RWPE2 (cell line): Measurements from ENCODE around the gene GAPDH.
"Not testable (repeated sequence)": the region's sequence is repeated elsewhere in the genome, so short reads cannot be mapped to it uniquely, and the experiment has no call there.

Experiments used
- ATAC-seq: fragments of 200-7000 bp; cut with Tn5 transposase; 3 replicates; pipeline ENCODE4 v1.9.1; 2021; ENCODE audit warnings: low read depth
- DNase-seq: peaks from one replicate; pipeline ENCODE4 v3.0.0-alpha.2; 2020; ENCODE audit warnings: low spot score
- H3K27ac ChIP-seq: fragments of 450-650 bp; 2 replicates; pipeline ENCODE4 v1.5.1; 2017; ENCODE audit warnings: mild to moderate bottlenecking; ENCODE audit not compliant: poor library complexity, severe bottlenecking
- H3K27me3 ChIP-seq: fragments of 250-450 bp; sonication (Bioruptor Pico); 2 replicates; pipeline ENCODE4 v1.5.1; 2021; ENCODE audit warnings: mild to moderate bottlenecking, moderate library complexity; ENCODE audit not compliant: insufficient read depth, poor library complexity, severe bottlenecking
- H3K36me3 ChIP-seq: fragments of 250-450 bp; sonication (Bioruptor Pico); 2 replicates; pipeline ENCODE4 v1.5.1; 2020; ENCODE audit warnings: low read depth, mild to moderate bottlenecking, moderate library complexity
- H3K4me1 ChIP-seq: fragments of 250-450 bp; sonication (Bioruptor Pico); 2 replicates; pipeline ENCODE4 v1.5.1; 2021; ENCODE audit warnings: mild to moderate bottlenecking, moderate library complexity; ENCODE audit not compliant: insufficient read depth, poor library complexity, severe bottlenecking
- H3K4me3 ChIP-seq: fragments of 250-450 bp; sonication (Bioruptor Pico); 2 replicates; pipeline ENCODE4 v1.5.1; 2021; ENCODE audit warnings: mild to moderate bottlenecking, moderate library complexity; ENCODE audit not compliant: severe bottlenecking
- H3K9me3 ChIP-seq: fragments of 250-450 bp; sonication (Bioruptor Pico); 2 replicates; pipeline ENCODE4 v1.5.1; 2021; ENCODE audit warnings: mild to moderate bottlenecking, moderate library complexity; ENCODE audit not compliant: severe bottlenecking
- TF ChIP-seq, protein P1 (sequence below): fragments of 450-650 bp; IDR thresholded peaks from one replicate; pipeline ENCODE4 v1.5.1; 2017; ENCODE audit warnings: mild to moderate bottlenecking, moderate library complexity; ENCODE audit not compliant: poor library complexity, severe bottlenecking

Gene GAPDH

GRCh38 chr12:6552140-6552551, 17.8 kb downstream of the GAPDH start:
- peak overlapping the region; percentile 49 for H3K27ac ChIP-seq
- H3K4me1 ChIP-seq, result peaks cover 35% of the 10 kb centered on the region
- no peaks in the 10 kb centered on the region for H3K9me3 ChIP-seq
- H3K27me3 ChIP-seq, result no peaks in the 10 kb centered on the region
- DNase-seq (no peak), ATAC-seq (peak; percentile 18; the same call in 1 of the 3 replicates)
- TF ChIP-seq, protein P1, sequence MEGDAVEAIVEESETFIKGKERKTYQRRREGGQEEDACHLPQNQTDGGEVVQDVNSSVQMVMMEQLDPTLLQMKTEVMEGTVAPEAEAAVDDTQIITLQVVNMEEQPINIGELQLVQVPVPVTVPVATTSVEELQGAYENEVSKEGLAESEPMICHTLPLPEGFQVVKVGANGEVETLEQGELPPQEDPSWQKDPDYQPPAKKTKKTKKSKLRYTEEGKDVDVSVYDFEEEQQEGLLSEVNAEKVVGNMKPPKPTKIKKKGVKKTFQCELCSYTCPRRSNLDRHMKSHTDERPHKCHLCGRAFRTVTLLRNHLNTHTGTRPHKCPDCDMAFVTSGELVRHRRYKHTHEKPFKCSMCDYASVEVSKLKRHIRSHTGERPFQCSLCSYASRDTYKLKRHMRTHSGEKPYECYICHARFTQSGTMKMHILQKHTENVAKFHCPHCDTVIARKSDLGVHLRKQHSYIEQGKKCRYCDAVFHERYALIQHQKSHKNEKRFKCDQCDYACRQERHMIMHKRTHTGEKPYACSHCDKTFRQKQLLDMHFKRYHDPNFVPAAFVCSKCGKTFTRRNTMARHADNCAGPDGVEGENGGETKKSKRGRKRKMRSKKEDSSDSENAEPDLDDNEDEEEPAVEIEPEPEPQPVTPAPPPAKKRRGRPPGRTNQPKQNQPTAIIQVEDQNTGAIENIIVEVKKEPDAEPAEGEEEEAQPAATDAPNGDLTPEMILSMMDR, result no peak
- no peak overlapping the region for H3K4me3 ChIP-seq
- H3K36me3 ChIP-seq, result peaks cover 13% of the 10 kb centered on the region

DNA sequence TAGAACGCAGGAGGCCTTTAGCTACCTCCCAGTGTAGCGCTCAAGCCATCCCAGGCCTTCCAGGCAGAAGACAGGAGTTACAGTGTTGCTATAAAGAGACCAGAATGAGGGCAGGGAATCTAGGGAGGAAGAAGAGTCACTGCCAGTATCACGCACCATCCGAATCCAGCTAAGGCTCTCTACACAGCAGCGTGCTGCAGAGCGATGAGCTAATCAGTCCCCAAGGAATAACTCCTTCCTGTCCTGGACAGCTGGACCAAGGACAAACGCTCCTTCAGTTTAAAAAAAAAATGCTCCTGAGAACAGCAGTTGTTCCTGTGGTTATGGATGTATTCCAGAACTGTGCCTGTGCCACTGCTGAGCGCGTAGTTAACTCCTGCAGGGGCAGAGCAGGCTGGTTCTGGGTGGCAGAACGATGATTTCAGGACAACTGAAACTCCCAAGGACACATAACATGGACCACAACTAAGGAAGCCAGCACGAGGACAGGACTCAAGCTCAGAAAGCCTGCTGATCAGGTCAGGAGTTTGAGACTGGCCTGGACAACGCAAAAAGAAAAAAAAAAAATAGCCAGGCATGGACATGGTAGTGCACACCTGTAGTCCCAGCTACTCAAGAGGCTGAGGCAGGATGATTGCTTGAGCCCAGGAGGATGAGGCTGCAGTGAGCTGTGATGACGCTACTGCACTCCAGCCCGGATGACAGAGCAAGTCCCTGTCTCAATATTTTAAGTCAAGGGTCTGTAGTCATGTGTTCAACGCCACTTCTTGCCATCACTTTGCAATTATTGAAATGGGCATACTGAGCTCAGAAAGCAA, 18.9 kb downstream of the GAPDH start:
- no peak for DNase-seq
- Histone ChIP-seq H3K4me1 (peaks cover 24% of the 10 kb centered on the region), H3K27ac (no peak overlapping the region), H3K36me3 (peaks cover 20% of the 10 kb centered on the region), H3K27me3 (no peaks in the 10 kb centered on the region), H3K9me3 (no peaks in the 10 kb centered on the region), H3K4me3 (no peak overlapping the region)
- no peak for ATAC-seq
- TF ChIP-seq, protein P1, result no peak

DNA sequence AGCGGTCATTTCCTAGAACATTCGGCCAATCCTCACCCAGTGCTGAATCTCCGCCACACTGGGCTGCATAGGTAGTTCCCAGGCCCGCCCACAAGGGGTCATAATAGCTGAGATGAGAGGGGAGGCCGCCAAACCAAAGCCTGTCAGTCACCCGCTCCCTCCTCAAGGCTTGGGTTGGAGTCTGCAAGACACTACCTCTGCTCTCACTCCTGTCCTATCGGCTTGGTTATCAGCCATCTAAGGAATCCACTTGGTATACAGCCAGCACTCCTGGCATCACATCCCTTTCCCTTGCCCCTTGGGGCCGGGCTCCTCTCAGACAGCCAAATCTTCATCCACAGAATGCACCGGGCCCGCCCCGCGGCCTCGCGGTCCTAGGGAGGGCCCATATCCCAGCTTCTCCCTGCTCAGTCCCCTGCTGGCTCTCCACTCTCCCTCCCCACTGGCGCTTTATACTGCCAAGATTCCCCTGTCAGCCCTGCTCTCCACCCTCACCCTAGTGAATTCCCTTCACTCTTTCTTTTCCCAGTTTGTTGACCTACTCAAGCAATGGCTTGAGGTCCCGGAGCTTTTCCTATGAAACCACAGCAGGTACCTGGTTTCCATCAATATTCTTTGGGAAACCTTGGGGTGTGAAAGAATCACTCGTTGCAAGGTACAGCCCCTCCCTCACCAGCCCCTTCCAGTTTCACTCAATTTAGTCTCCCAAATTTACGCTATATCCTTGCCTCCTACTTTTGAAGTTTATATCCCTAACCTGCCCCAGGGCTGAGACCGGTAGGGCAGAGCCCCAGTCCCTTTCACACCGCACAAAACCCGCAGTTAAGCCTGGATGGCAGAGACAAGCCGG, 20.1 kb downstream of the GAPDH start:
- Histone ChIP-seq H3K27ac (no peak overlapping the region), H3K4me1 (peaks cover 13% of the 10 kb centered on the region), H3K4me3 (no peak overlapping the region), H3K36me3 (peaks cover 31% of the 10 kb centered on the region), H3K27me3 (no peaks in the 10 kb centered on the region), H3K9me3 (no peaks in the 10 kb centered on the region)
- no peak for DNase-seq
- TF ChIP-seq, protein P1, result peak; percentile 55
- ATAC-seq, result peak; percentile 60

DNA sequence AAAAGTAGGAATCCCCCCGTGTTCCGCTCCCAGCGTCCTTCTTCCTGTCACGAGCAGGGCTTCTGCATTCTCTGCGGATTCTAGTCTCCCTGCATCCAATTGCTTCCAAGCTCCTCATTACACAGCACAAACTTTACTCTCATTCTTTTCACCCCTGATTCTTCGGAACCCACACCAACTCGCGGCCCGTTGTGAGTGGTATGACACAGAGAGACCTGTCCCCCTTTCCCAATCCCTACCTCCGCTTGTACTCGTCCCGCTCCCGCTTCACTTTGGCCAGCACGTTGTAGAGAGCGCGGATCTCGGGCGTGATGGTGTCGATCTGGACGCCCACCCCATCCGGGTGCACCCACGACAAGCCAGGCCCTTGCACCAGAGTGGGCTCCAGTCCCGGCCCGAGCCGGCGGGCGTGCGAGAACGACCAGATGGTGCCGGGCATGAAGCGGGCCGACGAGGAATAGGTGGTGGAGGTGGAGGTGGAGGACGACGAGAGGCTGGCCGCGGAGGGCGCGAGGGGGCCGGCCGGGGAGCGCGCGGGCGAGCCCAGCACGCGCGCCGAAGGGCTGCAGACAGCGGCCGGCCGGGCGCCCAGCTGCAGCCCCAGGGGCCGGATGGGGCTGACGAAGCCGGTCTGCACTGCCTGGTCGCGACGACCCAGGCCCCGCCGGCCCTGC, 20.8 kb downstream of the GAPDH start:
- H3K27ac ChIP-seq, result no peak overlapping the region
- H3K4me3 ChIP-seq, result no peak overlapping the region
- ATAC-seq, result no peak

GRCh38 chr12:6556496-6556817, 22.1 kb downstream of the GAPDH start:
- H3K36me3 ChIP-seq, result peaks cover 52% of the 10 kb centered on the region
- H3K4me3 ChIP-seq, result not testable (repeated sequence)

More for the DNA sequence above, 20.8 kb downstream of the GAPDH start:
- no peak for DNase-seq
- Histone ChIP-seq H3K27me3 (no peaks in the 10 kb centered on the region), H3K4me1 (peaks cover 13% of the 10 kb centered on the region), H3K36me3 (peaks cover 38% of the 10 kb centered on the region), H3K9me3 (no peaks in the 10 kb centered on the region)
- TF ChIP-seq, protein P1, result no peak

More at GRCh38 chr12:6556496-6556817, 22.1 kb downstream of the GAPDH start:
- not testable (repeated sequence) for DNase-seq, H3K9me3 ChIP-seq, H3K27ac ChIP-seq, H3K27me3 ChIP-seq, ATAC-seq
- peaks cover 10% of the 10 kb centered on the region for H3K4me1 ChIP-seq
